Endothelial cell of umbilical vein (primary cell): Measurements from ENCODE around the gene PER3. TPM values are rescaled to one million over a fixed set of nuclear protein-coding genes. Genes with fewer than 3 reads are reported as not detected.

Source experiments
- BruUV-seq: library from RNA; stranded (reverse); fragments of 400-500 nt; replicated peaks from 2 replicates; lab custom pipeline; 2021; lab: Mats Ljungman, UMichigan
- CTCF ChIA-PET: fragments of 300-600, 350-600 bp; sonication (Branson Sonifier 250); formaldehyde crosslinking; loops from one replicate; lab custom pipeline; 2021; ENCODE audit warnings: antibody characterized with exemption, inconsistent platforms; lab: Charles Lee
- POLR2A ChIA-PET: fragments of 300-600, 350-600 bp; sonication (Branson Sonifier 250); formaldehyde crosslinking; loops from one replicate; lab custom pipeline; 2021; ENCODE audit warnings: antibody characterized with exemption, inconsistent platforms; lab: Charles Lee
- DNase-seq: peaks from one replicate; pipeline ENCODE4 v3.0.0-alpha.2; 2011; ENCODE audit warnings: low read depth, low spot score
- FAIRE-seq: peaks from 2 replicates; lab custom pipeline; 2011; peaks lifted over from hg19 to GRCh38; lab: Jason Lieb, UNC
- H2AFZ ChIP-seq: 2 replicates; pipeline ENCODE4 v1.6.0; 2012; ENCODE audit warnings: low read depth, low read length, control low read depth, inconsistent platforms
- H3K27ac ChIP-seq: 2 replicates; pipeline ENCODE4 v1.5.1; 2011; ENCODE audit warnings: low read depth, mild to moderate bottlenecking, control low read depth, low read length, moderate library complexity; ENCODE audit not compliant: insufficient read depth
- H3K27me3 ChIP-seq, 2 experiments: 2 replicates each; pipeline versions ENCODE4 v1.6.0 to v1.6.1; 2011; ENCODE audit warnings: low read length in 2 of 2, mixed read lengths in 1 of 2; ENCODE audit not compliant: control insufficient read depth in 2 of 2, insufficient read depth in 2 of 2
- H3K36me3 ChIP-seq, 2 experiments: 2 replicates in 1 of 2; 3 replicates in 1 of 2; pipeline ENCODE4 v1.5.1; 2011; ENCODE audit warnings: low read length in 2 of 2, mild to moderate bottlenecking in 1 of 2, moderate library complexity in 1 of 2; ENCODE audit not compliant: control insufficient read depth in 2 of 2, insufficient read depth in 2 of 2; ENCODE audit errors: extremely low read depth in 1 of 2
- H3K4me1 ChIP-seq: 3 replicates; pipeline ENCODE4 v1.5.1; 2011; ENCODE audit warnings: mild to moderate bottlenecking, low read length; ENCODE audit not compliant: control insufficient read depth, insufficient read depth; ENCODE audit errors: extremely low read depth
- H3K4me2 ChIP-seq: 2 replicates; pipeline ENCODE4 v1.6.1; 2011; ENCODE audit warnings: low read length, control low read depth, mixed read lengths; ENCODE audit not compliant: insufficient read depth
- H3K4me3 ChIP-seq, 3 experiments: fragments of 200-600 bp in 1 of 3; sonication (generic), shearing (Covaris generic) in 1 of 3; replicated peaks in 1 of 3; 2 replicates each; pipeline ENCODE4 v1.5.1; 2011 to 2016; ENCODE audit warnings: control low read depth in 3 of 3, low read length in 3 of 3, mild to moderate bottlenecking in 2 of 3, inconsistent platforms in 1 of 3, low read depth in 1 of 3, moderate library complexity in 1 of 3; ENCODE audit not compliant: insufficient read depth in 1 of 3
- H3K79me2 ChIP-seq: 2 replicates; pipeline ENCODE4 v1.6.0; 2012; ENCODE audit warnings: low read length, inconsistent platforms; ENCODE audit not compliant: control insufficient read depth, insufficient read depth
- H3K9ac ChIP-seq: replicated peaks from 2 replicates; pipeline ENCODE3; 2011; ENCODE audit warnings: low read length, control low read depth; ENCODE audit not compliant: insufficient read depth; ENCODE audit errors: extremely low read depth
- H3K9me1 ChIP-seq: replicated peaks from 3 replicates; pipeline ENCODE4 v1.6.0; 2011; ENCODE audit warnings: mild to moderate bottlenecking, low read length; ENCODE audit not compliant: control insufficient read depth, insufficient read depth; ENCODE audit errors: extremely low read depth
- H3K9me3 ChIP-seq: replicated peaks from 2 replicates; pipeline ENCODE4 v1.5.1; 2012; ENCODE audit warnings: low read length, inconsistent platforms; ENCODE audit not compliant: control insufficient read depth, insufficient read depth
- H4K20me1 ChIP-seq: replicated peaks from 2 replicates; pipeline ENCODE3; 2011; ENCODE audit warnings: mild to moderate bottlenecking, low read length; ENCODE audit not compliant: control insufficient read depth, insufficient read depth; ENCODE audit errors: extremely low read depth
- CTCF ChIP-seq, 2 donors: IDR thresholded peaks; 1 replicate in 1 of 2; 2 replicates in 1 of 2; pipeline ENCODE4 v1.5.1; 2011; ENCODE audit warnings: low read length in 2 of 2, mild to moderate bottlenecking in 2 of 2, moderate library complexity in 2 of 2, control low read depth in 1 of 2, inconsistent platforms in 1 of 2, low read depth in 1 of 2; ENCODE audit not compliant: insufficient read depth in 1 of 2; ENCODE audit errors: extremely low read depth in 1 of 2
- EZH2 ChIP-seq: IDR thresholded peaks from 2 replicates; pipeline ENCODE4 v1.6.1; 2012; ENCODE audit warnings: borderline replicate concordance, low read depth, mild to moderate bottlenecking, moderate library complexity, low read length, inconsistent platforms; ENCODE audit not compliant: severe bottlenecking
- FOS ChIP-seq: IDR thresholded peaks from 2 replicates; pipeline ENCODE4 v1.6.1; 2011; ENCODE audit warnings: mild to moderate bottlenecking, low read length, moderate library complexity, borderline replicate concordance; ENCODE audit not compliant: insufficient read depth
- GATA2 ChIP-seq: IDR thresholded peaks from 2 replicates; pipeline ENCODE4 v1.7.0; 2011; ENCODE audit warnings: low read depth, mild to moderate bottlenecking, moderate library complexity, mixed read lengths, low read length; ENCODE audit not compliant: insufficient read length, insufficient read depth
- JUN ChIP-seq: IDR thresholded peaks from 2 replicates; pipeline ENCODE4 v1.6.1; 2011; ENCODE audit warnings: borderline replicate concordance, low read depth; ENCODE audit not compliant: insufficient read length, insufficient read depth
- MAX ChIP-seq: IDR thresholded peaks from 2 replicates; pipeline ENCODE4 v1.6.1; 2011; ENCODE audit not compliant: insufficient read depth, insufficient read length
- MYC ChIP-seq: IDR thresholded peaks from one replicate; pipeline ENCODE4 v1.6.1; 2011; ENCODE audit warnings: mild to moderate bottlenecking, low read depth, low read length
- POLR2A ChIP-seq: IDR thresholded peaks from 2 replicates; pipeline ENCODE4 v1.6.1; 2012; ENCODE audit warnings: low read depth, mild to moderate bottlenecking, control low read depth, low read length
- POLR2AphosphoS5 ChIP-seq: IDR thresholded peaks from 2 replicates; pipeline ENCODE4 v1.6.1; 2012; ENCODE audit warnings: low read depth, mild to moderate bottlenecking, control low read depth, low read length, moderate library complexity; ENCODE audit not compliant: insufficient read depth
- dilution Hi-C: fragments of 300-500 bp; cut with MboI; formaldehyde crosslinking; loops from one replicate; pipeline ENCODE4 v1.15.0; 2019; ENCODE audit warnings: low sequenced_read_pairs; ENCODE audit not compliant: extremely low pct_ligation_motif_present
- intact Hi-C: fragments of 100-400 bp; cut with micrococcal nuclease; formaldehyde crosslinking; loops from one replicate; pipeline ENCODE4 v1.10.0; 2022
- polyA plus RNA-seq, 4 experiments: library from polyadenylated mRNA; depleted of rRNA in 3 of 4; stranded (reverse) in 3 of 4; unstranded in 1 of 4; fragments of >200 nt; gene quantifications; 2 replicates each; pipeline versions ENCODE4 v1.2.1 to v1.2.3, GENCODE V29; 2011 to 2012; ENCODE audit warnings: missing spikeins in 1 of 4
- total RNA-seq: library from RNA; stranded (reverse); gene quantifications from 2 replicates; pipeline ENCODE4 v1.2.3, GENCODE V29; 2021

The PER3 gene
- total and polyA plus RNA-seq, 2 donors (not counting 3 experiments of a cell fraction or from before 2014, with no cell fraction given): 2.5 to 2.6 TPM

GRCh38 chr1:7847599-7847998 lies 63.5 kb downstream of the PER3 start:
- no peak overlapping the region for H3K9ac ChIP-seq
- no peak overlapping the region for H3K27ac ChIP-seq
- POLR2A ChIA-PET: no interaction called here
- H2AFZ ChIP-seq: no peak overlapping the region
- H4K20me1 ChIP-seq: no peaks in the 10 kb centered on the region
- intact Hi-C loops: no loop called here
- no peak for FAIRE-seq
- peaks cover 0 to 2% of the 10 kb centered on the region in 2 experiments for H3K27me3 ChIP-seq
- no peaks in the 10 kb centered on the region for H3K4me1 ChIP-seq
- no TSS peak for BruUV-seq
- H3K9me3 ChIP-seq: no peaks in the 10 kb centered on the region
- no peak for DNase-seq
- CTCF ChIA-PET: interaction anchor here (0.9 to 1.2 kb wide), 2 partner anchors 11 to 19 kb away, joined by 3 read pairs; no protein-coding TSS in a partner anchor
- TF ChIP-seq JUN (no peak), EZH2 (no peak), POLR2A (no peak), GATA2 (no peak), POLR2AphosphoS5 (no peak)
- H3K9me1 ChIP-seq: no peaks in the 10 kb centered on the region
- dilution Hi-C loops: no loop called here
- H3K4me2 ChIP-seq: no peak overlapping the region
- no peak overlapping the region for H3K4me3 ChIP-seq
- no peaks in the 10 kb centered on the region for H3K79me2 ChIP-seq
- H3K36me3 ChIP-seq: no peaks in the 10 kb centered on the region

- CTCF ChIA-PET: interaction anchor here (0.6 to 1.5 kb wide), 2 partner anchors 35 to 43 kb away, joined by 3 read pairs; no protein-coding TSS in a partner anchor
- H2AFZ ChIP-seq: no peak overlapping the region
- no TSS peak for BruUV-seq
- dilution Hi-C loops (no loop called here), intact Hi-C loops (no loop called here)
- no peak overlapping the region for H3K4me3 ChIP-seq
- H3K4me1 ChIP-seq: no peaks in the 10 kb centered on the region
- H3K9ac ChIP-seq: no peak overlapping the region
- POLR2A ChIA-PET: no interaction called here
- H3K27me3 ChIP-seq: peaks cover 2 to 4% of the 10 kb centered on the region in 2 experiments
- H3K4me2 ChIP-seq: no peak overlapping the region
- no peaks in the 10 kb centered on the region for H3K9me1 ChIP-seq
- H3K27ac ChIP-seq: no peak overlapping the region
- no peaks in the 10 kb centered on the region for H3K79me2 ChIP-seq
- FAIRE-seq: no peak
- H3K9me3 ChIP-seq: no peaks in the 10 kb centered on the region
- H4K20me1 ChIP-seq: no peaks in the 10 kb centered on the region
- no peaks in the 10 kb centered on the region for H3K36me3 ChIP-seq
- no peak for TF ChIP-seq JUN
- TF ChIP-seq CTCF (IDR thresholded peaks at IDR 0.05; ENCODE audit: extremely low read depth in 1 of 2, insufficient read depth in 1 of 2, low read depth in 1 of 2, low read length in 2 of 2): no peak
- TF ChIP-seq GATA2: no peak
- TF ChIP-seq POLR2AphosphoS5: no peak
- no peak for TF ChIP-seq EZH2
- no peak for TF ChIP-seq MYC
- TF ChIP-seq MAX: no peak
- TF ChIP-seq POLR2A: no peak
- TF ChIP-seq FOS: no peak
- no peak for DNase-seq
Measured at GRCh38 chr1:7850786-7851185, 66.7 kb downstream of the PER3 start.
